ENCODE measurements around the gene SH3RF2.

GRCh38 chr5:146103594-146103993 lies 167.2 kb downstream of the SH3RF2 start:
- TF ChIP-seq CTCF (IDR thresholded peaks at IDR 0.05): no peak
- no peak for TF ChIP-seq POLR2A (IDR thresholded peaks at IDR 0.05)

All from uterus (tissue), 2 donors.